Testis (tissue), 2 donors: ENCODE results near the gene SFRP5.

Source experiments
- CTCF ChIP-seq, 3 experiments: fragments of 450-650 bp in 2 of 3; fragments of 200-600 bp in 1 of 3; sonication (generic) in 1 of 3; IDR thresholded peaks; one replicate each; pipeline ENCODE4 v1.5.1; 2016 to 2019; ENCODE audit warnings: antibody characterized with exemption in 3 of 3, mild to moderate bottlenecking in 2 of 3, moderate library complexity in 1 of 3
- POLR2A ChIP-seq: fragments of 450-650 bp; IDR thresholded peaks from one replicate; pipeline ENCODE4 v1.6.1; 2017; ENCODE audit warnings: antibody characterized with exemption, mild to moderate bottlenecking, moderate library complexity

- TF ChIP-seq CTCF (IDR thresholded peaks at IDR 0.05) (no peak), POLR2A (no peak)
Observed at GRCh38 chr10:97719602-97720001, 52.2 kb downstream of the SFRP5 start.
